Transverse colon (tissue), 4 donors: Measurements from ENCODE around the gene STAT3. TPM values are rescaled to one million over a fixed set of nuclear protein-coding genes. Genes with fewer than 3 reads are reported as not detected.
"Not testable (repeated sequence)": the region's sequence is repeated elsewhere in the genome, so short reads cannot be mapped to it uniquely, and the experiment has no call there.

Source experiments
- DNase-seq: peaks from one replicate; pipeline ENCODE4 v3.0.0-alpha.2; 2019
- H3K27ac ChIP-seq, 4 donors: fragments of 200-600 bp; sonication (generic); 2 replicates each; pipeline ENCODE4 v1.5.1; 2016 to 2018; ENCODE audit warnings: inconsistent platforms in 4 of 4
- H3K27me3 ChIP-seq: fragments of 200-600 bp; sonication (generic); 2 replicates; pipeline ENCODE4 v1.5.1; 2017; ENCODE audit warnings: inconsistent platforms
- H3K36me3 ChIP-seq, 4 donors: fragments of 200-600 bp; sonication (generic); 2 replicates each; pipeline ENCODE4 v1.5.1; 2017 to 2019; ENCODE audit warnings: inconsistent platforms in 4 of 4
- H3K4me1 ChIP-seq, 4 donors: fragments of 200-600 bp; sonication (generic); 2 replicates each; pipeline ENCODE4 v1.5.1; 2017 to 2020; ENCODE audit warnings: inconsistent platforms in 4 of 4
- H3K4me3 ChIP-seq, 4 donors: fragments of 200-600 bp; sonication (generic); 1 replicate in 1 of 4; 2 replicates in 3 of 4; pipeline versions ENCODE4 v1.5.1 to v1.6.1; 2017 to 2019; ENCODE audit warnings: inconsistent platforms in 4 of 4
- H3K9me3 ChIP-seq, 2 donors: fragments of 200-600 bp; sonication (generic); 2 replicates each; pipeline ENCODE4 v1.5.1; 2017 to 2019; ENCODE audit warnings: inconsistent platforms in 2 of 2
- CTCF ChIP-seq, 5 experiments: fragments of 200-600 bp in 3 of 5; fragments of 450-650 bp in 2 of 5; sonication (generic) in 3 of 5; IDR thresholded peaks; 1 replicate in 2 of 5; 2 replicates in 3 of 5; pipeline ENCODE4 v1.5.1; 2016 to 2017; ENCODE audit warnings: antibody characterized with exemption in 5 of 5, inconsistent platforms in 3 of 5, mild to moderate bottlenecking in 2 of 5, moderate library complexity in 1 of 5
- EP300 ChIP-seq: sonication (generic); formaldehyde crosslinking; IDR thresholded peaks from one replicate; pipeline ENCODE4 v1.6.1; 2017; ENCODE audit warnings: antibody characterized with exemption, low read depth
- POLR2A ChIP-seq: fragments of 450-650 bp; IDR thresholded peaks from one replicate; pipeline ENCODE4 v1.6.1; 2016; ENCODE audit warnings: antibody characterized with exemption, mild to moderate bottlenecking, moderate library complexity
- POLR2AphosphoS5 ChIP-seq, 3 donors: sonication (generic); formaldehyde crosslinking; IDR thresholded peaks; one replicate each; pipeline ENCODE4 v1.6.1; 2016; ENCODE audit warnings: antibody characterized with exemption in 3 of 3
- WGBS, 2 donors: methylation state at CpG; one replicate each; pipeline ENCODE4 v1.1.5; 2018; ENCODE audit warnings: low coverage in 1 of 2; 5-methylcytosine and 5-hydroxymethylcytosine counted together
- in situ Hi-C, 4 donors: fragments of 200-750 bp; cut with MboI; loops; one replicate each; pipeline versions ENCODE4 v1.15.0 to v1.15.1; 2017; ENCODE audit warnings: low sequenced_read_pairs in 3 of 4, low pct_ligation_motif_present in 1 of 4, low pct_unique_long_range_greater_than_20kb in 1 of 4
- intact Hi-C: fragments of 100-400 bp; cut with DNase I; formaldehyde crosslinking; loops from one replicate; pipeline ENCODE4 v1.15.1; 2023; ENCODE audit warnings: low total_unique reads
- total RNA-seq, 4 donors: library from RNA; depleted of rRNA; stranded (reverse); fragments of >200 nt; gene quantifications; one replicate each; pipeline ENCODE4 v1.1.0, GENCODE V29; 2016

The STAT3 gene
- total RNA-seq, 4 donors from 2014 or later, result 110 to 156 (median 130) TPM

DNA sequence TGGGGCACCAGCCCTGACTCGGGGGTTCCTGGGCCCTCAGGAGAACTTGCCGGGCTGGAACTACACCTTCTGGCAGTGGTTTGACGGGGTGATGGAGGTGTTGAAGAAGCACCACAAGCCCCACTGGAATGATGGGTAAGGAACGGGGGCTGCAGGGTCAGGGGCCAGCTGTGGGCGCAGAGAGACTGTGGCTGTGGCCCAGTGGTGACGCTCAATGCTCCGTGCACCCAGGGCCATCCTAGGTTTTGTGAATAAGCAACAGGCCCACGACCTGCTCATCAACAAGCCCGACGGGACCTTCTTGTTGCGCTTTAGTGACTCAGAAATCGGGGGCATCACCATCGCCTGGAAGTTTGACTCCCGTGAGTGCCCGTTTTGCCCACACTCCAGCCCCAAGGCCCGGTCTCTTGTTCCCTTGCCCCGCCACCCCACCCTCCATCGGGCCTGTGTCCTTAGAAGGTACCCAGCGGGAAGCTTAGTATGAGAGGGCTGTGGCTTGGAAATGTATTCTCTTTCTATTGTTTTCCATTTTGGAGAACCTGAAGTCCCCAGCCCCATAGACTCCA, 80.8 kb downstream of the STAT3 start:
- WGBS, 2 donors, result 90 to 92% methylated on average over 9 to 19 of the region's 19 CpGs
- in situ Hi-C loops, result loop anchor here in 1 of 4 donors (25.0 kb wide), 1 partner anchor 205 kb away; no protein-coding TSS in a partner anchor
- no peak for DNase-seq
- no peak for TF ChIP-seq POLR2AphosphoS5 (IDR thresholded peaks at IDR 0.05)
- no peak for TF ChIP-seq POLR2A
- TF ChIP-seq CTCF (IDR thresholded peaks at IDR 0.05), result no peak
- TF ChIP-seq EP300, result no peak
- H3K36me3 ChIP-seq, result peaks cover 0 to 12% (median 5%) of the 10 kb centered on the region in 4 donors
- peaks cover 12 to 19% (median 14%) of the 10 kb centered on the region in 4 donors for H3K4me1 ChIP-seq
- H3K27ac ChIP-seq, result no peak overlapping the region
- no peaks in the 10 kb centered on the region for H3K27me3 ChIP-seq
- H3K9me3 ChIP-seq, result no peaks in the 10 kb centered on the region
- no peak overlapping the region for H3K4me3 ChIP-seq
- intact Hi-C loops, result no loop called here

DNA sequence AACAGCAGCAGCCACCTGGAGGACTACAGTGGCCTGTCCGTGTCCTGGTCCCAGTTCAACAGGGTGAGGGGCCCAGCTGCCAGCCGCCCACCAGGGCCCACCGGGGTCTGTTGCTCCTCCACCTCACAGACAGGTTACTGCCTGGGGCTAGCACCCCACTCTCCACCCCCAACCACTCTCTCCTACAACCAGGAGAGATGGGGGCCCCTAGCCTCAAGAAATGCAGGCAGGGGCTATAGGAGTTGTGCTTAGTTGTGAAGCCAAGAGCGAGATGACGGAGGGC, 81.9 kb downstream of the STAT3 start:
- 93% methylated on average over 5 of the region's 5 CpGs; no CpG with 5 or more reads in 1 of the 2 donors for WGBS, 2 donors
- no peak for DNase-seq
- no peaks in the 10 kb centered on the region for H3K27me3 ChIP-seq
- in situ Hi-C loops, result loop anchor here in 1 of 4 donors (25.0 kb wide), 1 partner anchor 206 kb away; no protein-coding TSS in a partner anchor
- intact Hi-C loops, result no loop called here
- H3K9me3 ChIP-seq, result no peaks in the 10 kb centered on the region
- H3K4me1 ChIP-seq, result peaks cover 6 to 8% (median 7%) of the 10 kb centered on the region in 4 donors
- TF ChIP-seq EP300 (no peak), CTCF (IDR thresholded peaks at IDR 0.05) (no peak), POLR2A (no peak), POLR2AphosphoS5 (IDR thresholded peaks at IDR 0.05) (no peak)
- H3K4me3 ChIP-seq, result no peak overlapping the region
- H3K27ac ChIP-seq, result no peak overlapping the region
- H3K36me3 ChIP-seq, result peaks cover 0 to 21% (median 9%) of the 10 kb centered on the region in 4 donors

DNA sequence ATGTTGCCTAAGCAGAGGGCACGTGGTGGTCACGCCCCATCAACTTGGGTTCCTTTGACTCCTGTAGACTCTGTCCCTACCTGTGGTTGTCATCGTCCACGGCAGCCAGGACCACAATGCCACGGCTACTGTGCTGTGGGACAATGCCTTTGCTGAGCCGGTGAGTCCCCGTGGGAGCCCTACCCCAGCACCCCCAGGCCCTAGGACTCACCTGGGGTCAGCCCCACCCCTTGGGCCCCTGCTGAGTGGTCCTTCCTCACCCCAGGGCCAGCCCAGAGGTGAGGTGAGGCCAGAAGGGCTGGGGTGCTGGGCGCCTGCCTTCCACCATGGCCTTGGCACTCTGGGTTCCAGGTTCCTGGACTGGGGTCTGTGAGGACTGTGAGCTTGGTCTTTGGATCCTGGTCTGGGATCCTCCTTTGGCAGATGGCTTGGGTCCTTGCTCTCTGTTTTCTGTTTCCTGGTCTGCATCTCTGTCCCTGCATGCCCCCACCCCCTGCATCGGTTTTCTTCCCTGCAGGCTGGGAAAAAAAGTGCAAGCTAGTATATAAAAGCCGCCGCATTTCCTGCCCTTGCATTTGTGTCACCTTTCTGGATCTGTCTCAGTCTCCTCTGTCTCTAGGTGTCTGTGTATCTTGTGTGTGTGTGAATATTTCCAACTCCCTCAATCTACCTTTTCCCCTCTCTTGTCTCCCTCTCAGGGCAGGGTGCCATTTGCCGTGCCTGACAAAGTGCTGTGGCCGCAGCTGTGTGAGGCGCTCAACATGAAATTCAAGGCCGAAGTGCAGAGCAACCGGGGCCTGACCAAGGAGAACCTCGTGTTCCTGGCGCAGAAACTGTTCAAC, 82.5 kb downstream of the STAT3 start:
- H3K36me3 ChIP-seq, result peaks cover 0 to 27% (median 11%) of the 10 kb centered on the region in 4 donors
- H3K27ac ChIP-seq, result no peak overlapping the region
- H3K27me3 ChIP-seq, result no peaks in the 10 kb centered on the region
- WGBS, 2 donors, result 88% methylated on average over 18 of the region's 18 CpGs; no CpG with 5 or more reads in 1 of the 2 donors
- in situ Hi-C loops (loop anchor here in 1 of 4 donors (25.0 kb wide), 1 partner anchor 207 kb away; no protein-coding TSS in a partner anchor), intact Hi-C loops (no loop called here)
- H3K4me1 ChIP-seq, result peaks cover under 1 to 3% (median 1%) of the 10 kb centered on the region in 4 donors
- no peak for TF ChIP-seq POLR2A
- no peak for TF ChIP-seq CTCF (IDR thresholded peaks at IDR 0.05)
- no peak for TF ChIP-seq EP300
- TF ChIP-seq POLR2AphosphoS5 (IDR thresholded peaks at IDR 0.05), result no peak
- H3K9me3 ChIP-seq, result no peaks in the 10 kb centered on the region
- H3K4me3 ChIP-seq, result no peak overlapping the region
- no peak for DNase-seq

DNA sequence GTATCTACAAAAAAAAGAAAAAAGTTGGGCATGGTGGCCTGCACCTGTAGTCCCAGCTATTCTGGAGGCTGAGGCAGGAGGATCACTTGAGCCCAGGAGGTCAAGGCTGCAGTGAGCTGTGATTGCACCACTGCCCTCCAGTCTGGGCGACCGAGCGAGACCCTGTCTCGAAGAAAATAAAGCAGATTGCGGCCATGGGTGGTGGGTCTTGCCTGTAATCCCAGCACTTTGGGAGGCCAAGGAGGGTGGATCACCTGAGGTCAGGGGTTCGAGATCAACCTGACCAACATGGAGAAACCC, 83.3 kb downstream of the STAT3 start:
- H3K9me3 ChIP-seq, H3K4me3 ChIP-seq, DNase-seq, intact Hi-C loops, H3K4me1 ChIP-seq, H3K27me3 ChIP-seq, H3K27ac ChIP-seq: not testable (repeated sequence)
- 97% methylated on average over 6 of the region's 6 CpGs; no CpG with 5 or more reads in 1 of the 2 donors for WGBS, 2 donors
- in situ Hi-C loops, result loop anchor here in 1 of 4 donors (25.0 kb wide), 1 partner anchor 207 kb away; no protein-coding TSS in a partner anchor
- H3K36me3 ChIP-seq, result peaks cover 0 to 27% (median 11%) of the 10 kb centered on the region in 4 donors
